GM12891 (cell line): ENCODE data around the gene STRC.

Experiments
- POLR2A ChIP-seq: IDR thresholded peaks from 2 replicates; pipeline ENCODE4 v1.6.1; 2011; ENCODE audit warnings: low read depth, low read length, control low read depth
- POLR2AphosphoS5 ChIP-seq: IDR thresholded peaks from 2 replicates; pipeline ENCODE4 v1.6.1; 2011; ENCODE audit warnings: low read depth, low read length, control low read depth
- POU2F2 ChIP-seq: IDR thresholded peaks from 2 replicates; pipeline ENCODE4 v1.6.1; 2011; ENCODE audit warnings: low read depth, mild to moderate bottlenecking, control low read depth, low read length, moderate library complexity
- SPI1 ChIP-seq: IDR thresholded peaks from 2 replicates; pipeline ENCODE4 v1.6.1; 2011; ENCODE audit warnings: low read depth, low read length, control low read depth
- TAF1 ChIP-seq: IDR thresholded peaks from 2 replicates; pipeline ENCODE4 v1.6.1; 2011; ENCODE audit warnings: low read depth, low read length, control low read depth

DNA sequence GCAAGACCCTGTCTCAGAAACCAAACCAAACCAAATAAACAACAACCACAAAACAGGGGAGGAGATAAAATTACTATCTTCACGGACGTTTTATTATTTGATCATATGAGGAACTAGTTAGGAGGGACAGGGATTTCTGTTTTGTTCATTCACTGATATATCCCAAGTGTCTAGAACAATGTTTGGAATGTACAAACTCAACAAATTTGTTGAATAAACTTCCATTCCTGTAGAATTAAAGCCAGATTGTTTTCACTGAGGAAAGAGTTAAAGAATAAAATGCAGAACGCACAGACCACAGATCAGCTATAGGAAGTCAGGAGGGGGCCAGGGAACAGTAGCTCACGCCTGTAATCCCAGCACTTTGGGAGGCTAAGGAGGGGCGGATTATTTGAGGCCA lies 6.5 kb upstream of the STRC start:
- TF ChIP-seq TAF1, result no peak
- TF ChIP-seq POLR2A, result no peak
- TF ChIP-seq POLR2AphosphoS5, result no peak
- TF ChIP-seq SPI1, result no peak
- TF ChIP-seq POU2F2, result no peak
